ENCODE measurements around the gene TRMT11. TPM values are rescaled to one million over a fixed set of nuclear protein-coding genes. Genes with fewer than 3 reads are reported as not detected.

Gene TRMT11
- total and polyA plus RNA-seq, 2 of the 13 experiments (the other 11 are each of a cell fraction or from before 2014, with no cell fraction given), result 42.2 to 81.9 TPM

GRCh38 chr6:126040826-126041225 lies 54.5 kb downstream of the TRMT11 start (continued):
- TF ChIP-seq AHDC1 (CRISPR knock-in tag; IDR thresholded peaks at IDR 0.05; ENCODE audit: borderline replicate concordance), result peak; percentile 34; the same call in 1 of the 2 replicates
- TF ChIP-seq CREM (IDR thresholded peaks at IDR 0.05), result 0 out of 2 replicates have a peak, but pooled peaks have one; percentile 15
- TF ChIP-seq CREM (CRISPR knock-in tag; IDR thresholded peaks at IDR 0.05), result no peak
- no peak for TF ChIP-seq ZNF460 (CRISPR knock-in tag; IDR thresholded peaks at IDR 0.05; ENCODE audit: borderline replicate concordance)
- TF ChIP-seq ELF3 (CRISPR knock-in tag; IDR thresholded peaks at IDR 0.05), result peak; percentile 73
- TF ChIP-seq GPN1 (CRISPR knock-in tag; IDR thresholded peaks at IDR 0.05; ENCODE audit: borderline replicate concordance), result no peak

GRCh38 chr6:126041516-126041915 lies 55.2 kb downstream of the TRMT11 start:
- FAIRE-seq, result no peak
- no peak for DNase-seq (ENCODE audit: low spot score)
- TF ChIP-seq ZNF746 (CRISPR knock-in tag; IDR thresholded peaks at IDR 0.05) (no peak), GATAD2A (CRISPR knock-in tag; IDR thresholded peaks at IDR 0.05) (no peak), DZIP1 (CRISPR knock-in tag; IDR thresholded peaks at IDR 0.05) (no peak), ZFP91 (CRISPR knock-in tag; IDR thresholded peaks at IDR 0.05; ENCODE audit: borderline replicate concordance) (no peak), ZNF878 (CRISPR knock-in tag; IDR thresholded peaks at IDR 0.05) (no peak), SPEN (CRISPR knock-in tag; IDR thresholded peaks at IDR 0.05; ENCODE audit: low read depth) (no peak), ZNF350 (CRISPR knock-in tag; IDR thresholded peaks at IDR 0.05; ENCODE audit: borderline replicate concordance, low read depth) (no peak)

More at GRCh38 chr6:126041516-126041915, 55.2 kb downstream of the TRMT11 start:
- intact Hi-C loops (cut with micrococcal nuclease; ENCODE audit: unreplicated experiment) (no loop called here), in situ Hi-C loops (cut with HindIII; ENCODE audit: extremely low pct_ligation_motif_present, low pct_unique_long_range_greater_than_20kb) (loop anchor here (25.0 kb wide), 2 partner anchors 621 to 1071 kb away; partner anchors contain the start of gene RSPO3)
- ChIA-PET CTCF (ENCODE audit: low intra/inter-chr PET ratio, low total read pairs) (no interaction called here), POLR2A (no interaction called here)
- Histone ChIP-seq H3K27me3 (ENCODE audit: control insufficient read depth in 1 of 2, insufficient read depth in 2 of 2, low read length in 2 of 2) (no peaks in the 10 kb centered on the region), H3K4me3 (replicated peaks in 1 of 3; ENCODE audit: insufficient read depth in 1 of 3, low read depth in 2 of 3, low read length in 3 of 3) (no peak overlapping the region), H2AFZ (ENCODE audit: low read length) (no peak overlapping the region), H3K27ac (ENCODE audit: extremely low read length, insufficient read depth, low read length) (no peak overlapping the region), H3K79me2 (ENCODE audit: insufficient read depth, low read length) (no peaks in the 10 kb centered on the region), H3K4me1 (ENCODE audit: insufficient read depth, low read length) (peaks cover 7% of the 10 kb centered on the region; the same call in 1 of the 2 replicates), H3K9ac (ENCODE audit: insufficient read depth, low read depth, low read length) (no peak overlapping the region), H3K4me2 (ENCODE audit: low read depth, low read length) (no peak overlapping the region), H3K36me3 (replicated peaks in 1 of 2; ENCODE audit: control insufficient read depth in 1 of 2, insufficient read depth in 2 of 2, low read length in 2 of 2) (peaks cover 8 to 70% of the 10 kb centered on the region in 2 experiments), H4K20me1 (ENCODE audit: insufficient read depth, low read length) (no peaks in the 10 kb centered on the region), H3K9me3 (ENCODE audit: low read length) (no peaks in the 10 kb centered on the region)
- no peak for ATAC-seq
- no TSS peak for BruUV-seq (replicated peaks)

All from HepG2 (cell line).